ENCODE data around the gene PBX1. TPM values are rescaled to one million over a fixed set of nuclear protein-coding genes. Genes with fewer than 3 reads are reported as not detected.

PBX1 gene
- polyA plus RNA-seq, 3 donors = 0.07 TPM; not detected in 2

GRCh38 chr1:164562061-164562460 lies 3.1 kb downstream of the PBX1 start:
- H3K27me3 Mint-ChIP-seq (ENCODE audit: low read depth in 3 of 3) = peaks cover 29 to 41% (median 34%) of the 10 kb centered on the region in 3 donors
- no peak overlapping the region for H2AFZ ChIP-seq (ENCODE audit: insufficient read depth, low read depth, low read length, poor library complexity, severe bottlenecking)
- H3K4me2 ChIP-seq (replicated peaks; ENCODE audit: extremely low read depth, low read length, poor library complexity, severe bottlenecking) = no peak overlapping the region
- H3K27ac ChIP-seq (ENCODE audit: low read depth in 1 of 2, low read length in 2 of 2) = no peak overlapping the region
- no peak overlapping the region for H3K4me3 Mint-ChIP-seq
- peaks cover 28% of the 10 kb centered on the region for H3K4me1 Mint-ChIP-seq
- peaks cover 0 to 5% of the 10 kb centered on the region in 2 donors for H3K36me3 Mint-ChIP-seq
- H3K4me3 ChIP-seq (replicated peaks in 1 of 3; ENCODE audit: low read depth in 2 of 3, low read length in 3 of 3) = no peak overlapping the region
- H3K9me3 Mint-ChIP-seq = peaks cover 0 to 4% (median 2%) of the 10 kb centered on the region in 7 donors
- no peak overlapping the region for H3K9ac ChIP-seq (ENCODE audit: insufficient read depth, low read length, poor library complexity, severe bottlenecking)
- DNase-seq = no peak
- H3K79me2 ChIP-seq (ENCODE audit: insufficient read depth, low read length) = no peaks in the 10 kb centered on the region
- H3K9me3 ChIP-seq (replicated peaks in 1 of 2; ENCODE audit: control insufficient read depth in 1 of 2, insufficient read depth in 1 of 2, low read length in 2 of 2) = no peaks in the 10 kb centered on the region
- no peaks in the 10 kb centered on the region for H3K36me3 ChIP-seq (replicated peaks in 1 of 2; ENCODE audit: control insufficient read depth in 1 of 2, insufficient read depth in 2 of 2, low read length in 2 of 2)
- TF ChIP-seq CTCF (IDR thresholded peaks at IDR 0.05) = no peak
- intact Hi-C loops (cut with micrococcal nuclease) = no loop called here
- H3K27ac Mint-ChIP-seq = no peak overlapping the region
- H4K20me1 ChIP-seq (ENCODE audit: insufficient read depth, low read length) = no peaks in the 10 kb centered on the region
- peaks cover 11 to 18% of the 10 kb centered on the region in 2 donors for H3K4me1 ChIP-seq (ENCODE audit: control insufficient read depth in 1 of 2, insufficient read depth in 2 of 2, low read length in 2 of 2)
- peaks cover 22 to 37% of the 10 kb centered on the region in 2 donors for H3K27me3 ChIP-seq (ENCODE audit: control insufficient read depth in 2 of 2, insufficient read depth in 2 of 2, low read length in 2 of 2)

GRCh38 chr1:164562511-164562910 lies 3.5 kb downstream of the PBX1 start:
- H3K9me3 ChIP-seq (replicated peaks in 1 of 2; ENCODE audit: control insufficient read depth in 1 of 2, insufficient read depth in 1 of 2, low read length in 2 of 2) = no peaks in the 10 kb centered on the region
- no peak for DNase-seq
- no peak overlapping the region for H3K4me3 ChIP-seq (replicated peaks in 1 of 3; ENCODE audit: low read depth in 2 of 3, low read length in 3 of 3)
- no peak overlapping the region for H2AFZ ChIP-seq (ENCODE audit: insufficient read depth, low read depth, low read length, poor library complexity, severe bottlenecking)
- H3K4me1 ChIP-seq (ENCODE audit: control insufficient read depth in 1 of 2, insufficient read depth in 2 of 2, low read length in 2 of 2) = peaks cover 11 to 18% of the 10 kb centered on the region in 2 donors
- peaks cover 0 to 4% (median 2%) of the 10 kb centered on the region in 7 donors for H3K9me3 Mint-ChIP-seq
- no peak for TF ChIP-seq CTCF (IDR thresholded peaks at IDR 0.05)
- no peak overlapping the region for H3K27ac Mint-ChIP-seq
- no peaks in the 10 kb centered on the region for H3K36me3 ChIP-seq (replicated peaks in 1 of 2; ENCODE audit: control insufficient read depth in 1 of 2, insufficient read depth in 2 of 2, low read length in 2 of 2)
- peaks cover 0 to 5% of the 10 kb centered on the region in 2 donors for H3K36me3 Mint-ChIP-seq
- no peaks in the 10 kb centered on the region for H3K79me2 ChIP-seq (ENCODE audit: insufficient read depth, low read length)
- H3K4me3 Mint-ChIP-seq = no peak overlapping the region
- H3K4me1 Mint-ChIP-seq = peaks cover 28% of the 10 kb centered on the region
- H3K27me3 Mint-ChIP-seq (ENCODE audit: low read depth in 3 of 3) = peaks cover 29 to 41% (median 33%) of the 10 kb centered on the region in 3 donors
- peaks cover 22 to 37% of the 10 kb centered on the region in 2 donors for H3K27me3 ChIP-seq (ENCODE audit: control insufficient read depth in 2 of 2, insufficient read depth in 2 of 2, low read length in 2 of 2)
- WGBS (ENCODE audit: insufficient coverage) = no CpG with 5 or more reads among the region's 4 CpGs
- H4K20me1 ChIP-seq (ENCODE audit: insufficient read depth, low read length) = no peaks in the 10 kb centered on the region
- no peak overlapping the region for H3K27ac ChIP-seq (ENCODE audit: low read depth in 1 of 2, low read length in 2 of 2)
- no peak overlapping the region for H3K4me2 ChIP-seq (replicated peaks; ENCODE audit: extremely low read depth, low read length, poor library complexity, severe bottlenecking)
- no peak overlapping the region for H3K9ac ChIP-seq (ENCODE audit: insufficient read depth, low read length, poor library complexity, severe bottlenecking)
- intact Hi-C loops (cut with micrococcal nuclease) = no loop called here

Data from CD14-positive monocyte (primary cell).